ENCODE data around the gene PTF1A.

The PTF1A gene

DNA sequence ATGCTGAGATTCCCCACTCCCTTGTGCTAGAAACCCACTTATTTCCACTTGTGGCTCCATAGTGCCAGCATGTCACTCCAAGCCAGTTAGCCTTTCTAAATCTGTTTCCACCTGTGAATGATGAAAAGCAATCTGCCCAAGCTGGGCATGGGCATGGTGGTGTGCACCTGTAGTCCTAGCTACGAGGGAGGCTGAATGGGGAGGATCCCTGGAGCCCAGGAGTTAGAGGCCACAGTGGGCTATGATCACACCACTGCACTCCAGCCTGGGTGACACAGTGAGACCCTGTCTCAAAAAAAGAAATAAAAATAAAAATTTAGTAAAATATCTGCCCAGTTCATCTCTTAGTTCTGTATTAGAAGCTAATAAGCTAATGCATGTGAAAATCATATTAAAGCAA, 5.0 kb upstream of the PTF1A start:
- H2AFZ ChIP-seq (ENCODE audit: low read length, unreplicated experiment) = no peak overlapping the region
- no peak overlapping the region for H3K4me3 ChIP-seq (ENCODE audit: low read depth, low read length)
- no peaks in the 10 kb centered on the region for H3K36me3 ChIP-seq (ENCODE audit: insufficient read depth, low read length)
- no peak overlapping the region for H3K27ac ChIP-seq (ENCODE audit: low read depth, low read length)
- no peaks in the 10 kb centered on the region for H3K79me2 ChIP-seq (ENCODE audit: control insufficient read depth, insufficient read depth, low read length, unreplicated experiment)
- no peaks in the 10 kb centered on the region for H3K4me1 ChIP-seq (ENCODE audit: control insufficient read depth, insufficient read depth, low read length, unreplicated experiment)
- peaks cover 87% of the 10 kb centered on the region for H3K27me3 ChIP-seq (ENCODE audit: insufficient read depth, low read length)

DNA sequence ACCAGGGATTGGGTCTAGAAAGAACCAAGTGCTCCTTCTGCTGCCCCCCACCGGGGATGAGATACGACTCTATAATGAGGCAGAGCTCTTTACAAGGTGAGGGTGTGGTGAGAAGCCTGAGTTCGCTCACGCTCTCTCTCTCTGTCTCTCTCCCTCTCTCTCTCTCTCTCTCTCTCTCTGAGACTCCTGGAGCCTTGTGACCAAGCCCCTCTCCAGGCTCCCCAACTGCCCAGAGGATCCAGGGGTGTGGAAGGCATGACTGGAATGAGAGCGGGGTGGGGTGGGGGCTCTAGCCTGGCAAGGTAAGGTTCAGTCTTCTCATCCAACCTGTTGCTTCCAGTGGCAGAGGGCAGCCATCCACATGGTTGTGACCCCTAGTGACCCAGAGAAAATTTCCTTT, 3.1 kb upstream of the PTF1A start:
- Histone ChIP-seq H3K4me1 (ENCODE audit: control insufficient read depth, insufficient read depth, low read length, unreplicated experiment) (no peaks in the 10 kb centered on the region), H2AFZ (ENCODE audit: low read length, unreplicated experiment) (no peak overlapping the region), H3K27ac (ENCODE audit: low read depth, low read length) (no peak overlapping the region), H3K27me3 (ENCODE audit: insufficient read depth, low read length) (peaks cover 88% of the 10 kb centered on the region), H3K36me3 (ENCODE audit: insufficient read depth, low read length) (no peaks in the 10 kb centered on the region), H3K79me2 (ENCODE audit: control insufficient read depth, insufficient read depth, low read length, unreplicated experiment) (no peaks in the 10 kb centered on the region), H3K4me3 (ENCODE audit: low read depth, low read length) (no peak overlapping the region)

DNA sequence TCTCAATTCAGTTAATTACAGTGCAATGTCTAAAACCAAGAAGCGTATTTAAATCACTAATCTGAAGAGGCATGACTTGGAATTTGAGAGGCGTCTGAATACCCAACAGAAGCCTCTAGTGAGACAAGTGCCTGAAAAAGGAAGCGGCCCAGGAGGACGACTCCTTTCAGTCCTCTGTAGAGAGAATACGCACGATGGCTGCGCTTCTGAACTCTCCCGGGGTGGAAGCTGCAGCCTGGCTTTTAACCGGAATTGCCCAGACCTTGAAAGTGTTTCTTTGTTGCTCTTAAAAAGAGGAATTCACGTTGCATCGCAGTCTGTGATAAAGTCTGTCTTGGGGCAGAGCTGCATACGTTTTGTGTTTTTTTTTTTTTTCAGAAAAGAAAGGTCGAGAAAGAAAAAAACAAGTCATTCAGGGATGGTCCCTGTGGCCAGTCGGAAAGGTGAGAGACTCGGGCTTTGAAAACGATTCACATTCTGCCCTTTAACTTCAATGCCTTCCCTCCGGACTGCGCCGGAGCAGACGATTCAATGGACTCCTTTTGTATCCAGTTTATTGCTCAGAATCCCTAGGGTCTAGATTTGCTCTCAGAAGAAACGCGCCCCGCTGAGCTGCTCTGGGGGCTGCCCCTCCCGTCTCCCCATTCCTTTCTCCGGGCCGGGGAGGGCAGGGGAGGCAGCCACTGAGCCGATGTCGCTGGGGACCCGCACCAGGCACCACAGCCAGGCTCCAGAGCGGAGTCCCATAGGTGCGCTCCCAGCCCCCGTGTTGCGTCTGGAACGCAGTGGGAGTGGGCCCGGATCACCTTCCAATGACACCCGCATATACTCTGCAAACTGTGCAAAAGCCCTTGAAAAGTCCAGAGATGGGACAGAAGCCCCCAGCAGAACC, 994 bp upstream of the PTF1A start:
- Histone ChIP-seq H3K27me3 (ENCODE audit: insufficient read depth, low read length) (peaks cover 94% of the 10 kb centered on the region), H3K27ac (ENCODE audit: low read depth, low read length) (no peak overlapping the region), H2AFZ (ENCODE audit: low read length, unreplicated experiment) (no peak overlapping the region), H3K4me3 (ENCODE audit: low read depth, low read length) (no peak overlapping the region), H3K79me2 (ENCODE audit: control insufficient read depth, insufficient read depth, low read length, unreplicated experiment) (no peaks in the 10 kb centered on the region), H3K36me3 (ENCODE audit: insufficient read depth, low read length) (no peaks in the 10 kb centered on the region), H3K4me1 (ENCODE audit: control insufficient read depth, insufficient read depth, low read length, unreplicated experiment) (no peaks in the 10 kb centered on the region)

DNA sequence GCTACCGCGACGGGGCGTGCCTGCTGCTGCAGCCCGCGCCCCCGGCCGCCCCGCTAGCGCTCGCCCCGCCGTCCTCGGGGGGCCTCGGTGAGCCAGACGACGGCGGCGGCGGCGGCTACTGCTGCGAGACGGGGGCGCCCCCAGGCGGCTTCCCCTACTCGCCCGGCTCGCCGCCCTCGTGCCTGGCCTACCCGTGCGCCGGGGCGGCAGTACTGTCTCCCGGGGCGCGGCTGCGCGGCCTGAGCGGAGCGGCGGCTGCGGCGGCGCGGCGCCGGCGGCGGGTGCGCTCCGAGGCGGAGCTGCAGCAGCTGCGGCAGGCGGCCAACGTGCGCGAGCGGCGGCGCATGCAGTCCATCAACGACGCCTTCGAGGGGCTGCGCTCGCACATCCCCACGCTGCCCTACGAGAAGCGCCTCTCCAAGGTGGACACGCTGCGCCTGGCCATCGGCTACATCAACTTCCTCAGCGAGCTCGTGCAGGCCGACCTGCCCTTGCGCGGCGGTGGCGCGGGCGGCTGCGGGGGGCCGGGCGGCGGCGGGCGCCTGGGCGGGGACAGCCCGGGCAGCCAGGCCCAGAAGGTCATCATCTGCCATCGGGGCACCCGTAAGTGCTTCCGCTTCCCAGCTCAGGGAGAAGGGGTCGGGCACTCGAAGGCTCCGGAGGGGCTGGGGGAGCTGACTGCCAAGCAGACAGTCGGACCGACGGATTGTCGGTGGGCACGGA, 761 bp downstream of the PTF1A start:
- no peak overlapping the region for H3K4me3 ChIP-seq (ENCODE audit: low read depth, low read length)
- no peak overlapping the region for H2AFZ ChIP-seq (ENCODE audit: low read length, unreplicated experiment)
- no peaks in the 10 kb centered on the region for H3K79me2 ChIP-seq (ENCODE audit: control insufficient read depth, insufficient read depth, low read length, unreplicated experiment)
- no peaks in the 10 kb centered on the region for H3K4me1 ChIP-seq (ENCODE audit: control insufficient read depth, insufficient read depth, low read length, unreplicated experiment)
- H3K36me3 ChIP-seq (ENCODE audit: insufficient read depth, low read length) = no peaks in the 10 kb centered on the region
- H3K27ac ChIP-seq (ENCODE audit: low read depth, low read length) = no peak overlapping the region
- peaks cover 95% of the 10 kb centered on the region for H3K27me3 ChIP-seq (ENCODE audit: insufficient read depth, low read length)

DNA sequence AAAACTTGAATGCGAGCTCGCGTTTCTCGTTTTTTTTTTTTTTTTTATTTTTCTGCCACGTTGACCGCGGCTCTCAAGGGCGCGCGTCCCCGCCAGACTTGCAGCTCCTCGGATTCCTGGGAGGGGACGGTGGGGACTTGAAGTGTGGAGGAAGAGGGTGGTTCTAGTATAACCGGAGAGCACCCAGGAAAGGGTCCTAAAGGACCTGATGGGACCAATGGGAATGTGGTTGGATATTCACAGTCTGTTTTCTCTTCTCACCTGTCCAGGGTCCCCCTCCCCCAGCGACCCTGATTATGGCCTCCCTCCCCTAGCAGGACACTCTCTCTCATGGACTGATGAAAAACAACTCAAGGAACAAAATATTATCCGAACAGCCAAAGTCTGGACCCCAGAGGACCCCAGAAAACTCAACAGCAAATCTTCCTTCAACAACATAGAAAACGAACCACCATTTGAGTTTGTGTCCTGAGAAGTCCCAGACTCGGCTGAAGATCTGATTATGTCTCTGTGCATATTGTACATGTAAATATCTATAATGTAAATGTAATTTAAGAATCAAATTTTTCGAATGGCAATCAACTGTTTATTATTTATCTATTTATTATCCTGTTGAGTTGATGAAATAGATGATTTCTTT, 1.4 kb downstream of the PTF1A start:
- peaks cover 96% of the 10 kb centered on the region for H3K27me3 ChIP-seq (ENCODE audit: insufficient read depth, low read length)
- no peak overlapping the region for H2AFZ ChIP-seq (ENCODE audit: low read length, unreplicated experiment)
- H3K4me1 ChIP-seq (ENCODE audit: control insufficient read depth, insufficient read depth, low read length, unreplicated experiment) = no peaks in the 10 kb centered on the region
- H3K79me2 ChIP-seq (ENCODE audit: control insufficient read depth, insufficient read depth, low read length, unreplicated experiment) = no peaks in the 10 kb centered on the region
- H3K36me3 ChIP-seq (ENCODE audit: insufficient read depth, low read length) = no peaks in the 10 kb centered on the region
- H3K27ac ChIP-seq (ENCODE audit: low read depth, low read length) = no peak overlapping the region
- no peak overlapping the region for H3K4me3 ChIP-seq (ENCODE audit: low read depth, low read length)

DNA sequence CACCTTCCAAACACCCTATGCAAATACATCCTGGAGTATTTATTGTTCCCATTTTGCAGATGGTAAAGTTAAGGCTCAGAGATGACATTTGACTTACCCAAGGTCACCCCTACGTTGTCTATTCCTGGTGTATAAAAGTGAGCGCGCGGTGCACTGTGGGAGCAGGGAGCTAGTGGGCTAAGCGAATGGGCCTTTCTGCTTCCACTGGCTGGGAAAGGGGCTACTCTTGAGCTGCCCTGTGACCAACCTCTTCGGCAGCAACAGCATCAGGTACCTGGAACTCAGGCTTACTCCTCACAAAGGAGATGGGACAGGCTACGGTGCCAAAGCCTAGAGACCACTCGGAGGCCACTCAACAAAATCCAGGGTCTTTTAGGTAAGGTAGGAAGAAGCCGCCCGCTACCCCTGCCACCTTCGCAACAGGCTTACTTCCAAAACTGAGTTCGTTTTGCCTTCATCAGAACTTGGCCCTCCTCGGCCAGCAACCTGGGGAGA, 2.4 kb downstream of the PTF1A start:
- Histone ChIP-seq H3K36me3 (ENCODE audit: insufficient read depth, low read length) (no peaks in the 10 kb centered on the region), H3K4me1 (ENCODE audit: control insufficient read depth, insufficient read depth, low read length, unreplicated experiment) (no peaks in the 10 kb centered on the region), H3K27me3 (ENCODE audit: insufficient read depth, low read length) (peaks cover 96% of the 10 kb centered on the region), H3K79me2 (ENCODE audit: control insufficient read depth, insufficient read depth, low read length, unreplicated experiment) (no peaks in the 10 kb centered on the region), H2AFZ (ENCODE audit: low read length, unreplicated experiment) (no peak overlapping the region), H3K27ac (ENCODE audit: low read depth, low read length) (no peak overlapping the region), H3K4me3 (ENCODE audit: low read depth, low read length) (no peak overlapping the region)

DNA sequence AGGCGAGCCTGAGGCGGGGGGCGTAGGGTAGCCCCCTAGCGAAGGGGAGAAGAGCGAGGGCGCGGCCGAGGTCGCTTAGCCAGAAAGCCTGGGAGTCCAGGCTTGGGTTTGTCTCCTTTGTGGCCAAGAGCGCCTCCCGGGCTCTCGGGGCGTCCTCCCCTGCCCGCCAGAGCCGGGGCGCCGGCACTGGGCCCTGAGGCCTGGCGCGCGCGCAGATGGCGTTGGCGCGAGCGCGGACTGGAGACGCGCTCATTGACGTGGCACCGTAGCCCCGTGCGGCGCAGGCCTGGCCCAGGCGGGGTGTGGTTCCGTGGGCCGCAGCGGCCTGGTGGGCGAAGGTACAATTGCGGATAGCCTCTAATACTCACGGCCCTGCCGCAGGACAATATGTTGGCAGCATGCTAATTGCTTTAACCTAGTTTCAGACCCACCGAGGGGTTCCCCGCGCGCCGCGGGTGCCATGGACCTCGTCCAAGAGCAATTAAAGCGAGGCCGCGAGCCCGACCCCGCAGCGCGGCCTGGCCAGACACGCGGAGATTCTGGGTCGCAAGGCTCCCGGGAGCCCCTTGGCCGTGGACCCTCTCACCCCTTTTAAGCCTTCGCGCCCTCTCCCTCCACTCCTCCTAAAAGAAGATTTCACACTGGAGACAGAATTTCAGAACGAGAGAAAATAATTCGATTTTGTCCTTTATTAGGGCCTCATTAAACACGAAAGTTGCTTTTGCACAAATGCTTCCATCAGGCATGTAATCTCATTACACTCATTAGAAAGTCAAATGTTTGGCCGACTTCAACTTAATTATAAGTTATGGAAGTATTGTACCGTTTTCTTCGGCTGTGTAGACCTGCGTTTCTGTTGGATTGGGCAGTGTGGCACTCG, 3.1 kb downstream of the PTF1A start:
- Histone ChIP-seq H3K4me1 (ENCODE audit: control insufficient read depth, insufficient read depth, low read length, unreplicated experiment) (no peaks in the 10 kb centered on the region), H3K4me3 (ENCODE audit: low read depth, low read length) (no peak overlapping the region), H3K27me3 (ENCODE audit: insufficient read depth, low read length) (peaks cover 98% of the 10 kb centered on the region), H2AFZ (ENCODE audit: low read length, unreplicated experiment) (no peak overlapping the region), H3K36me3 (ENCODE audit: insufficient read depth, low read length) (no peaks in the 10 kb centered on the region), H3K79me2 (ENCODE audit: control insufficient read depth, insufficient read depth, low read length, unreplicated experiment) (no peaks in the 10 kb centered on the region), H3K27ac (ENCODE audit: low read depth, low read length) (no peak overlapping the region)

DNA sequence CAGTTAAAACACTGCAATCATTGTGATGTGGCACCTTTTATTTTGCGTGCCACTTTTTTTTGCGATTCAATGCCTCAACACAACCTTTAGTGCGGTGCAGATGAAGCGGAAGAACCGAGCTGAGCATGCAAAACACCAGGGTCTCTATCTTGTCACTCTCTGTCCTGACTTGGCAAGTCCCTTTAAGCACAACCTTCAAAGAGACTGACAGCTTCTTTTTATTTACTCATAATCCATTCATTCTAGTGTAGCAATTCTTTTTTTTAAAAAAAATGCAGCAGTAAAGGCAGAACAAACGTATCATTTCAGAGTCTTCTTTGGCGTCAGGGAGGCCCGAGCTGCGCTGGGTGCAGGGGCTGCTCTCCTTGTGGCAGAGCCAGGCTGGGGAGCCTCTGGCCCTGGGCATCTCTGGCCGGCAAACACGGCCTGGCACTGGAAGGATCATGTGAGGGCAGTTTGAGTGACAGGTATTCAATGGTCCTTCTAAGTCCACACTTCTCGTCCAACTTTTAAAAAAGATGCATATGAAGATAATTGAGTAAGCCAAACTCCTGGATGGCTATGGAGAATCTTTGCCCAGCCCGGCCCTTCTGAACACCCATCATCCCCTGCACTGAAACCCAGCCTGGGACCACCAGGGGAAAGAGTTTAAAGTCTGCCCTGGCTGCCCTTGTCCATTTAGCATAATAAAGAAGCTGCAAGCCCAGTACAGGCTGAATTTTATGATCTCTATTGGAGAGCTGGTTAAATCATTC, 3.9 kb downstream of the PTF1A start:
- Histone ChIP-seq H3K79me2 (ENCODE audit: control insufficient read depth, insufficient read depth, low read length, unreplicated experiment) (no peaks in the 10 kb centered on the region), H3K36me3 (ENCODE audit: insufficient read depth, low read length) (no peaks in the 10 kb centered on the region), H3K4me1 (ENCODE audit: control insufficient read depth, insufficient read depth, low read length, unreplicated experiment) (no peaks in the 10 kb centered on the region), H2AFZ (ENCODE audit: low read length, unreplicated experiment) (no peak overlapping the region), H3K4me3 (ENCODE audit: low read depth, low read length) (no peak overlapping the region), H3K27me3 (ENCODE audit: insufficient read depth, low read length) (peaks cover 98% of the 10 kb centered on the region), H3K27ac (ENCODE audit: low read depth, low read length) (no peak overlapping the region)

DNA sequence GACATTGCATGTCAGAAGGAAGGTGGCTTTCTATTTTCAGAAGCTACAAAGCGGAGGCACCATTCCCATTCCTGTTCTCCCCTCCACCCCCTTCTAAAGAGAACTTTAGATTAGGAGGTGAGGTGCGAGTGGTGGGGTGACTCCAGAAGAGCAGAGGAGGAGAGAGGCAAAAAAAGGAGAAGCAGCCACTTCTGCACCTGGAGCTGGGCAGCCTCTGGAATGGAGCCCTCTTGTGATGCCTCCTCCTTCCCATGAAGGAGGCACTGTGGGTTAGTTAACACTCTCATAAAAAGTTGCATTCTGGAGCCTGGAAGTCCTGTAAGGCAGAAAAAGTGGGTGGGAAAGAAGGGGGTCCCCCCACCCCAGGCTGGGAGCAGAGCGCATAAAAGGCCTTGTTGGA, 4.8 kb downstream of the PTF1A start:
- H3K79me2 ChIP-seq (ENCODE audit: control insufficient read depth, insufficient read depth, low read length, unreplicated experiment) = no peaks in the 10 kb centered on the region
- H3K27me3 ChIP-seq (ENCODE audit: insufficient read depth, low read length) = peaks cover 98% of the 10 kb centered on the region
- no peaks in the 10 kb centered on the region for H3K36me3 ChIP-seq (ENCODE audit: insufficient read depth, low read length)
- no peak overlapping the region for H3K4me3 ChIP-seq (ENCODE audit: low read depth, low read length)
- no peaks in the 10 kb centered on the region for H3K4me1 ChIP-seq (ENCODE audit: control insufficient read depth, insufficient read depth, low read length, unreplicated experiment)
- H3K27ac ChIP-seq (ENCODE audit: low read depth, low read length) = no peak overlapping the region
- H2AFZ ChIP-seq (ENCODE audit: low read length, unreplicated experiment) = no peak overlapping the region
